ENCODE measurements around the gene ZC3HAV1L. TPM values are rescaled to one million over a fixed set of nuclear protein-coding genes. Genes with fewer than 3 reads are reported as not detected.

The ZC3HAV1L gene
- total and polyA plus RNA-seq, 2 experiments from 2014 or later, result 2.0 to 11.3 TPM

GRCh38 chr7:138999414-138999813, 36.4 kb downstream of the ZC3HAV1L start:
- no peak for TF ChIP-seq CTCF (conservative IDR thresholded peaks at IDR 0.05; ENCODE audit: low read depth in 2 of 2)
- no peak for TF ChIP-seq EZH2phosphoT487 (IDR thresholded peaks at IDR 0.05; ENCODE audit: unreplicated experiment)
- TF ChIP-seq EZH2 (IDR thresholded peaks at IDR 0.05; ENCODE audit: low read depth, unreplicated experiment), result no peak
- no peak for TF ChIP-seq REST (IDR thresholded peaks at IDR 0.05; ENCODE audit: unreplicated experiment)
- no peak for TF ChIP-seq JUNB (IDR thresholded peaks at IDR 0.05; ENCODE audit: unreplicated experiment)
- TF ChIP-seq STAT1 (IDR thresholded peaks at IDR 0.05; ENCODE audit: unreplicated experiment), result no peak
- TF ChIP-seq NANOG (IDR thresholded peaks at IDR 0.05; ENCODE audit: borderline replicate concordance), result no peak
- no peak for TF ChIP-seq ZNF331 (CRISPR knock-in tag; IDR thresholded peaks at IDR 0.05; ENCODE audit: low read depth)
- TF ChIP-seq ZNF462 (CRISPR knock-in tag; IDR thresholded peaks at IDR 0.05), result no peak
- no peak for TF ChIP-seq ZNF114 (CRISPR knock-in tag; IDR thresholded peaks at IDR 0.05)
- no peak for TF ChIP-seq POLR2AphosphoS5 (IDR thresholded peaks at IDR 0.05; ENCODE audit: low read depth)
- no peak for TF ChIP-seq CREB1 (CRISPR knock-in tag; IDR thresholded peaks at IDR 0.05; ENCODE audit: low read depth)
- no peak for TF ChIP-seq ETS1 (IDR thresholded peaks at IDR 0.05)
- no peaks in the 10 kb centered on the region for H3K27me3 Mint-ChIP-seq (ENCODE audit: insufficient read depth, low read depth, poor library complexity)
- H3K36me3 ChIP-seq (ENCODE audit: insufficient read depth), result no peaks in the 10 kb centered on the region; the same call in 1 of the 2 replicates
- no peaks in the 10 kb centered on the region for H4K20me1 ChIP-seq (replicated peaks; ENCODE audit: insufficient read depth)
- no peaks in the 10 kb centered on the region for H3K4me1 Mint-ChIP-seq
- no peaks in the 10 kb centered on the region for H3K4me1 ChIP-seq (ENCODE audit: insufficient read depth)
- H3K9me3 Mint-ChIP-seq, result peaks cover 13% of the 10 kb centered on the region
- H3K79me2 ChIP-seq (replicated peaks; ENCODE audit: insufficient read depth), result no peaks in the 10 kb centered on the region
- H3K27ac Mint-ChIP-seq, result no peak overlapping the region
- no peaks in the 10 kb centered on the region for H3F3A ChIP-seq (replicated peaks; ENCODE audit: low read depth)
- H3K36me3 Mint-ChIP-seq (ENCODE audit: low read depth), result peaks cover under 1% of the 10 kb centered on the region; the same call in 1 of the 3 replicates
- H3K27ac ChIP-seq (ENCODE audit: low read depth), result no peak overlapping the region
- H2AFZ ChIP-seq, result no peak overlapping the region
- no peak overlapping the region for H3K4me3 Mint-ChIP-seq
- H3K4me2 ChIP-seq, result no peak overlapping the region
- H3K9me2 ChIP-seq (ENCODE audit: insufficient read depth), result peaks cover 7% of the 10 kb centered on the region; the same call in 1 of the 2 replicates
- DNase-seq (ENCODE audit: low spot score), result no peak
- H3K4me3 ChIP-seq, result no peak overlapping the region
- no peak for ATAC-seq
- H3K27me3 ChIP-seq (ENCODE audit: insufficient read depth), result no peaks in the 10 kb centered on the region

All from GM23338 (cell line).